PFSK-1 (cell line): ENCODE results near the gene PLS3.

Source experiments
- FOXP2 ChIP-seq: optimal IDR thresholded peaks from 2 replicates; pipeline ENCODE3; 2011; ENCODE audit warnings: borderline replicate concordance, control low read depth, inconsistent platforms; ENCODE audit not compliant: insufficient read depth; ENCODE audit errors: extremely low read length, extremely low read depth
- POLR2AphosphoS5 ChIP-seq: IDR thresholded peaks from 2 replicates; pipeline ENCODE4 v1.6.1; 2012; ENCODE audit warnings: low read depth, mild to moderate bottlenecking, control low read depth, low read length, moderate library complexity
- REST ChIP-seq, 2 experiments: IDR thresholded peaks; 2 replicates each; pipeline versions ENCODE4 v1.6.1 to v1.8.0; 2011 to 2012; ENCODE audit warnings: low read depth in 2 of 2, low read length in 2 of 2, control low read depth in 1 of 2, inconsistent platforms in 1 of 2, mild to moderate bottlenecking in 1 of 2, moderate library complexity in 1 of 2; ENCODE audit not compliant: insufficient read depth in 1 of 2
- SIN3A ChIP-seq: IDR thresholded peaks from 2 replicates; pipeline ENCODE4 v1.6.1; 2012; ENCODE audit warnings: mild to moderate bottlenecking, low read length, moderate library complexity, borderline replicate concordance; ENCODE audit not compliant: insufficient read depth
- TAF1 ChIP-seq: IDR thresholded peaks from 2 replicates; pipeline ENCODE4 v1.6.1; 2012; ENCODE audit warnings: low read length, control low read depth, borderline replicate concordance; ENCODE audit not compliant: insufficient read depth

PLS3 gene

GRCh38 chrX:115616943-115617563 is 56.1 kb downstream of the PLS3 start:
- TF ChIP-seq REST (IDR thresholded peaks at IDR 0.05; ENCODE audit: insufficient read depth in 1 of 2, low read depth in 2 of 2, low read length in 2 of 2) (no peak), SIN3A (no peak), TAF1 (no peak), POLR2AphosphoS5 (no peak), FOXP2 (no peak)

GRCh38 chrX:115622534-115622933 is 61.6 kb downstream of the PLS3 start:
- TF ChIP-seq POLR2AphosphoS5 (no peak), SIN3A (no peak), FOXP2 (no peak), REST (IDR thresholded peaks at IDR 0.05; ENCODE audit: insufficient read depth in 1 of 2, low read depth in 2 of 2, low read length in 2 of 2) (no peak), TAF1 (no peak)

GRCh38 chrX:115624916-115625315 is 63.9 kb downstream of the PLS3 start:
- TF ChIP-seq REST (IDR thresholded peaks at IDR 0.05; ENCODE audit: insufficient read depth in 1 of 2, low read depth in 2 of 2, low read length in 2 of 2): no peak
- TF ChIP-seq SIN3A: no peak
- no peak for TF ChIP-seq FOXP2
- TF ChIP-seq POLR2AphosphoS5: no peak
- TF ChIP-seq TAF1: no peak

- no peak for TF ChIP-seq FOXP2
- no peak for TF ChIP-seq TAF1
- TF ChIP-seq SIN3A: no peak
- no peak for TF ChIP-seq POLR2AphosphoS5
- TF ChIP-seq REST (IDR thresholded peaks at IDR 0.05; ENCODE audit: insufficient read depth in 1 of 2, low read depth in 2 of 2, low read length in 2 of 2): no peak
Measured at GRCh38 chrX:115625572-115626301, 64.8 kb downstream of the PLS3 start.
